Activated CD4-positive, alpha-beta T cell treated with anti-CD3 and anti-CD28 coated beads, Interleukin-2, amount 50 U/mL, for 48 hours (primary cell): Measurements from ENCODE around the gene PNCK.

ENCODE experiments used
- DNase-seq, 2 experiments: peaks; one replicate each; pipeline ENCODE4 v3.0.0-alpha.2; 2020

The PNCK gene

DNA sequence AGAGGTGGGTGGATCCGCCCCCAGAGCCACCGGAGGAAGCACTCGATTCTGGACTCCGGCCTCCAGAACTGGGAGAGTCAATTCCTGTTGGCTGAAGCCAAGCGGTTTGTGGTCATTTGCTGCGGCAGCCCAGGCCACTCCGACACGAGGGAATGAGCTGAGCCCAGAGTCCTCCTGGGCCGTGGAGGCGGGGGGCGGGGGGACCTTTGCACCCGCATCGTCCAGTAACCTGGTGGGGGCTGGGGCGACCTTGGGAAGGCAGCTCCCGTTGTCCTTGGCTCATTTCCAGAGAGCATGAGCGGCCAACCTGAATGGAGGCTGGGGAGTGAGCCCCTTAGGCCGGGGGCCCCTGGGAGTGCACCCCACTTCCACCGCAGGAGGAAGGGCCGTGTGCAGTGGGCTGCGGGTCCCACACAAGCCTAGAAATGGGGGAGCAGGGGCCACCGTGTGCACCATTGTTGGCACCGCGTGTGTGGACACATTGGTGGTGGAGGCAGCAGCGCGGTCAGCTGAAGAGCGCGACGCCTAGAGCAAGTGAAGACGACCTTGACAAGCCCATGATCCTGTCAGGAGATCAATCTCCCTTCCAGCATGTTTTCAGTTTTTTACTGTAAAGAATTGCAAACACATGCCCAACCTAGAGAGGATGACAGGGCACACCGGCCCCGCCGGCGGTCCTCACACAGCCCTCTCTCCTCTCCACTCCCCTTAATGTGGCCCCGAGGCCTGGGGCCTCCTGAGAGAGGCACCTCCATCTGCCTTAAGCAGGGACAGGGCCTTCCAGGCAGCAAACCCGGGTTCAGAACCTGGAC, 46.5 kb downstream of the PNCK start:
- no peak for DNase-seq

DNA sequence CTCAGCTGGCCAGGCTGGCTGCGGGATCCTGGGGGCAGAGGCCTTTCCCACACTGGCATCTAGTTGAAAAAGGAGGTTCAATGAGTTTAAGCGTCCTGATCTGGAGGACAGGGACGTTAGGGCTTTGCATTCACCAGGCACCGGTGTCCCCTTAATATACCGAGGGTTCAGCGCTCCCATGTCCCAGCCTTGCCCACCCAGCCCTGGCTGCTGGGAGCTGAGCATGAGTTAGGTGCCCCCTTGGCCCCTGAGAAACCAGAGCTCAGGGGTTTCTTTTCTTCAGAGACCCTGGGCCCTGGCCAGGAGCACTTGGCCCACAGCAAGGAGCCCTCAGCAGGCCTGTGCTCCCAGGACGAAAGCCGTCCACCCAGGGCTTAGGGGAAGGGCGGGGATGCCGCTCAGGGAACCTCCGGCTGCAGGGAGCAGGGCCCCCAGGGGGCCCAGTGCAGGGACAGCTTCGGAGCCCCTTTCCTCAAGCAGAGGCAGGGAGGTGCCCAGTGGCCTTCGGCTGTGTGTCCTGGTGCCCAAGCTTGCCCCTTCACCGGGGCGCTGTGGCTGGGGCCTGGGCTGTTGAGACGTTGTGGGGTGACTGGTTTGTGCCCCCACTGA, 47.5 kb downstream of the PNCK start:
- no peak for DNase-seq

DNA sequence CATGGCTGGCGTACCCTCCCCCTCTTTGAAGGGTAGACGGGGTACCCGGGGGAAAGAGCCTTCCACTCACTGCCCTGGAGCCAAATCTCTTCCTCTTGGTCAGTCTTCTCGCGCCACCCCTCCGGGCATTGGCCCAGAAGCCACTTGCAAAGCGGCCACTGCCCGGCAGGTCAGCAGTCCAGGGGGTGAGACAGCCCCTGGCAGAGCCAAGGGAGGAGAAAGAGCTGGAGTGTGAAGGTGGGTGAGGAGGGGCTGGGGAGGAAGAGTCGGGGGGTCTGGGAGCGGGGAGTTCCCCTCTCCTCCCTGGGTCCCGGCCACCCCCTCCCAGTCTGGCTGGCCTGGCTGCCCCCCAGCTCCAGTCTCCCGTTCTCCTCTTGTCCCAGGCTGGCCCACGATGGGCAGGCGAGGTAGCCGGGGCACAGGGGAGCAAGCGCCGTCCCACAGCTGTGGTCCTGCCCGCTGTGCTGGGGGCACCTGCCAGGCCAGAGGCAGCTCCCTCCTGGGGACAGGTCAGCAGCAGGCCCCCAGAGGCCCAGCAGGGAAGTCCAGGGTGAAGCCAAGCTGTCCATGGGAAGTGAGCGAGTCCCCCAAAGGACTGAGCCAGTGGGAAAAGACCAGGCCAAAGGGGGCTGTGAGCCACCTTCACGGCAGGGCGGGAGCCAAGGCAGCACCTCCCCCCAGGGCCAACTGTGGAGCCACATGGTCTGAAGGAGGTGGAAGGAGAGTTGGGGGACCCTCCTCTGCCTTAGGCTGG, 48.2 kb downstream of the PNCK start:
- DNase-seq = no peak

DNA sequence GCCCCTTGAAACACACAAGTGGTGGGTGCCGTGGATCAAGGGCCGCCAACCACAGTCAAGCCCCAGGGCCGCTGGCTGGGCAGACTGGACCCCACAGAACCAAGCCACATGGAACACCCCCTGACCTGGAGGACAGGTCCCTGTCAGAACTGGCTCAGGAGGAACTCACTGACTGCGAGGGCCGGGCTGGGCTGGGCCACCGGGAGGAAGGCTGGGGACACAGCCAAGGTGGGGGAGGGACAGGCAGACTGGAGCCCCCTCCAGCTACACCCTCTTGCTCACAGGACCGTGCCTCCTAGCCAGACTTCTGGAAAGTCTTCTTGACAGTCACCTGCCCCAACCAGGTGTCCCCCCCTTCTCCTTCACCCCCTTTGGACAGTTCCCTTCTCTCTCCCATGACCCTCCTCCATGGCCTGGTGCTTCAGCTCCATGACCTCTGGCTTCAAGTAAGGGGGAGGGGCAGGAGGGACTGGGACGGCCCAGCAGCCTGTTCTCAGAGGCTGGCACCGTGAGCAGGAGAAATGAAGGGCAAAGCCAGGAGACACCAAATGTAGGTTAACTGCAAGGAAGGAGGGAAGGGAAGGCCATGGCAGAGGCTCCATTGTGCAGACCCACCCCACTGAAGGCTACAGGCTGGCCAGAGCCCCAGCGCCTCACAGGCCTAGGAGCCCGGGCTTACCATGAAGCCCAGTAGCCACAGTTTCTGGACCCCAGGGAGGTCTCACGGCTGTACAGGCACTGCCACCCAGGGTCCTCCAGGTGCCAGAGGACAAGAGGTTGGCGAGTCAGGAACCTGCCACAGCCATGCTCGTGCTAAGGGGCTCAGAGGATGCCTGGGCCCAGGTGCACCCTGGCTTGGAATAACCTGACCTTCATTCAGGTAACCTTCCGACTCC, 49.2 kb downstream of the PNCK start:
- DNase-seq = no peak

DNA sequence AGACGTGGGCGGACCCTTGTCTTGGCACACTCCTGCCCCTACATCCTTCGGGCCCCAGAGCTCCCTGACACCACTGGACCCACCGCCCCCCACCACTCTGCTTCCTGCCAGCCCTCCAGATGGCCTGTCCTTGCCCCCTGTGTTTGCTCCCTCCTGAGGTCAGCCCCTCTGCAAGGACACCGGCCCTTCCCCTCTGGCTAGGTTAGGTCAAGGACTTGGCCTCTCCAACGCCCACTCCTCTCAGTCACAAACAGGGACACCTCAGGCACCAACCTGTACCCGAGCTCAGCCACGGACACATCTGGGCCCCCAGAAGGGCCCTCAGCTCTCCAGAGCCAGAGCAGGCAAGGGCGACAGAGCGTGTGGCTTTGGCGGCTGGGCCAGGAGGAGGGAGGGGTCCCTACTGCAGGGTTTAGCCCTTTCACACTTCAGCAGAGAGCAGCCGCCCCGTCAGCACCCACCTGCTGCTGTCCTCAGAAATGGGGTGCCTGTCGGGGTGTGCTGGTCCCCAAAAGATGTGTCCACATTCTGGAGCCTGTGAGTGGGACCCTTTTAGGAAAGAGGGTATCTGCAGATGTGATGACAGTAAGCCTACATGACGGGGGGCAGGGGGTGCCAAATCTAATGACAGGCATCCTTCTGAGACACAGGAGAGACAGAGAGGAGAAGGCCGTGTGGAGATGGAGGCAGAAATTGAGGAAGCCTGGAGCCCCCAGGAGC, 50.1 kb downstream of the PNCK start:
- no peak for DNase-seq

DNA sequence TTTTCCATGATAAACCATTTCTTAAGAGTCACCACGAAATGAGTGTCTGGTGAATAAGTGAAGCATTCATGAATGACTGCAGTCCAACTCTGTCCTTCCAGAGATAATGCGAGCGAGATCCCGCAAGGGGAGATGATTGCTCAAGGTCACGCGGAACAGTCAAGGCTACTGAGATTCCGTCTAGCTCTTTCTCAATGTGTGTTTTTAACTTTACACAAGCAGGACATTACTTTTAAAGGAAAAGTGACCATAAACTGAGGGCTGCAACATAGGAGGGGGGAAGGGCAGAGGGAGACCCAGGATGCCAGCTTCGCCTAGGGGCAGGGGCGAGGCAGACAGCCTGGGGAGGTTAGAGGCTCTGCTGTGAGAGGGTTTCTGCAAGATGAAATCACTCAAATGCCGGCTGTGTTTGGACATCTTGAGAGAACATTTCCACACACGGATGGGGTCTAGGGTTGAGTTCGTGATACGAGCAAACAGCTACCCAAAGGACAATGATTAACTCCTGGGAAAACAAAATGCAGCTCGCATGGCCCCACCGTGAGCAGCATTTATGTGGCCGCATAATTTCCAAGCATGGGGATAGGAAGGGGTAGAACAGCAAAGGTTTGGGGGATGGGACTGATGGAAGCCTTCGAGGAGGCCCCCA, 50.8 kb downstream of the PNCK start:
- no peak for DNase-seq

DNA sequence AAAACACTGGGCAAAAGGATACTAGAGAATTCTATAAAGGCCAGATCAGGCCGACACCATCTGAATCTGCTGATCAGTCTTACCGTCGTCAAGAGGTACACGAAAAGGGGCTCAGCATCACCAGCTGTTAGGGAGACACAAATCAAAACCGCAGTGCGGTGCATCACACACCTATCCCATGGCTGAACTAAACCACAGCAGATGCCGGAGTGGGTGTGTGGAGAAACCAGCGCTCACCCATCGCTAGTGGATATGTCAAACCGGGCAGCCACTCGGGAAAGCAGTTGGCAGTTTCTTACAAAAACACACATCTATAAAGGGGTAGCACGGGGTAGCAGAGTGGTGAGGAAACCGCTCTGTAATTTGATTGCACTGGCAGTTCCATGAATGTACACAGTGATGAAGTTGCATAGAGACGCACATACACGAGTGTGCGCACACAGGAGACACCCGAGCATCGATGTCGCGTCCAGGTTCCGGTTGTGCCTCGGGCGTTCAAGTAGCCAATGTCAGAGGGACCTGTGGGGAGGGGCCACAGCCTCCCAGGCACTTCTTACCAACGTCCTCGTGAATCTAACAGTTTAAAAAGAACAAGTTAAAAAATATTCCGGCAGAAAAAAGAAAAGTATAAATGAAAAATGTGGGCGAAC, 51.5 kb downstream of the PNCK start:
- no peak for DNase-seq

DNA sequence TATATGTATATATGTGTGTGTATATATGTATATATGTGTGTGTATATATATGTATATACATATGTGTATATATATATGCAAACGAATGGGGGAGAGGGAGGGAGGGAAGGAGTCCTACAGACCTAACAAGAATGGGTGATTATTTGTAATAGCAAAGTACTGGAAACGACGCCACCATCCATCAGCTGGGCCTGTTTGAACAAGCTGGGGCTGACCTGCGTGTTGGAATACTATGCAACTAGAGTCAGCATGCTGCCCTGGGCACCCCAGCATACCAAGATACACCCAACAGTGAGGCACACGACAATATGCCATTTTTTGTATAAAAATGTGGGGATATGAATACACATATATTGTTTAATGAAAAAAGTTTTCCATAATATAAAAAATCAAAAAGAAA, 53.0 kb downstream of the PNCK start:
- no peak for DNase-seq
